ENCODE data around the gene PSMG4.

PSMG4 gene

DNA sequence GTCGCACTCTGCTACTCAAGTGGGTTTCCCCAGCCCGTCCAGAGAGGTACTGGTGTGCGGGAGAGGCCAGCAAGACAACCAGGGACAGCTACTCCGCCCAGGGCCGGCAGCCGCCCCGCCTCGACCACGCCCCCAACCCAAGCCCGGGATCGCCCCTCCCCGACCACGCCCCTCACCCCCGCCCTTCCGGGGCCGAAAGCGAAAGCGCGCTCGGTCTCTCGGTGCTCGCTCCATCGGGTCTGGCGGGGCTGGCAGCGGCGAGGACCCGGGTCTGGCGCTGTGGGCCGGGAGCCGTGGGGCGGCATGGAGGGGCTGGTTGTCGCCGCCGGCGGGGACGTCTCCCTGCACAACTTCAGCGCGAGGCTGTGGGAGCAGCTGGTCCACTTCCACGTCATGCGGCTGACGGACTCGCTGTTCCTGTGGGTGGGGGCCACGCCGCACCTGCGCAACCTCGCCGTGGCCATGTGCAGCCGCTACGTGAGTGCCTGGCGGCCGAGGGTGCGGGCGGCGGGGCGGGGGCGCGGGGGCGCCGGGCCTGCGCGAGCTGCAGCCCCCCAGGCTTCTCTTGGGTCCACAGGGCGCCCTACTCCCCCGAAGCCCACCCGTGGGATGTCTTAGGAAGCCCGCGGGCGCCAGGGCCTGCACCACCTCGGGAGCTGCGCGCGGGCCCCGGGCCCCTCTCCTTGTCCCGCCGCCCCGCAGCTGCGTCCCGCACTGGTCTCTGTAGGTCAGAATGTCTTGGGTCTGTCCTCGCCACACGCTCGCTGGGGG is at the start of gene PSMG4:
Gene PSMG4, plus strand, starts transcription at position 228 of the 771 bp plus-strand sequence. Its CDS starts 76 bp downstream, at position 304.
- DNase-seq: peak; percentile 35

- peak; percentile 13 for DNase-seq
Observed at GRCh38 chr6:3209114-3210023, 49.4 kb upstream of the PSMG4 start.

- no peak for DNase-seq
Observed at GRCh38 chr6:3210024-3210610, 48.6 kb upstream of the PSMG4 start.

- no peak for DNase-seq
Observed at GRCh38 chr6:3211681-3212080, 47.1 kb upstream of the PSMG4 start.

DNA sequence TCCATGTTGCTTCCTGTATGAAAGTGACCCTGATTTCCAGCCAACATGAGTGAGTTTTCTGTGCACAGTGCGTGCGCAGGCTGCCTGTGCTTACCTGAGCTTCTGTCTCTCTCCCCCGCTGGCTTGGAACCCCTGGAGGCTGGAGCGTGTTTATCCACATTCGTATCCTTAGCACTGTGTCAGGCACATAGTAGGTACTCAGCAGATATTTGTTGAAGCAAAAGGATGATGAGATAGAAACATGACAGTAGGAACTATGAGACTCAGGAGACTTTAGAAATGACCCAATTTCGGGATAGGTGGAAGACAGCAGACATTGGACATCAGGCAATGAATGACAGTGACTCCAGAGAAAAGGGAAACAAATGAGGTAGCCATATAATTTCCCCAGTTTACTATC is 46.5 kb upstream of the PSMG4 start:
- DNase-seq: no peak

DNA sequence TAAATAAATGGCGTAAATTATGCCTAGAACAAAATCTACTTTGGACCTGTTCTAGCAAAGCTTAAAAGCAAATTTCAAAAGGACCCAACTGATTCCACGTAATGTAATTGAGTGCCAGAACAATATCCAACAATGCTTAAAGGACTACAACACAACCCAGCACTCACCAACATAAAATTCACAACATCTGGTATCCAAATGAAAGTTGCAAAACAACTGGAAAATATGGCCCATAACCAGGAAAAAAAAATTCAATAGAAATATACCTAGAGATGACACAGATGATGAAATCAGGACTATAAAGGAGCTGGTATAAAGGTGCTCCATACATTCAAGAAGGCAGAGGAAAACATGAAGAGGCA is 45.4 kb upstream of the PSMG4 start:
- DNase-seq: no peak

GRCh38 chr6:3214898-3215297 is 43.8 kb upstream of the PSMG4 start:
- DNase-seq: no peak

- no peak for DNase-seq
Observed at GRCh38 chr6:3217286-3217685, 41.5 kb upstream of the PSMG4 start.

- no peak for DNase-seq
Observed at GRCh38 chr6:3218266-3218665, 40.5 kb upstream of the PSMG4 start.

GRCh38 chr6:3220366-3220765 is 38.4 kb upstream of the PSMG4 start:
- no peak for DNase-seq

- no peak for DNase-seq
Observed at GRCh38 chr6:3221578-3221977, 37.2 kb upstream of the PSMG4 start.

DNA sequence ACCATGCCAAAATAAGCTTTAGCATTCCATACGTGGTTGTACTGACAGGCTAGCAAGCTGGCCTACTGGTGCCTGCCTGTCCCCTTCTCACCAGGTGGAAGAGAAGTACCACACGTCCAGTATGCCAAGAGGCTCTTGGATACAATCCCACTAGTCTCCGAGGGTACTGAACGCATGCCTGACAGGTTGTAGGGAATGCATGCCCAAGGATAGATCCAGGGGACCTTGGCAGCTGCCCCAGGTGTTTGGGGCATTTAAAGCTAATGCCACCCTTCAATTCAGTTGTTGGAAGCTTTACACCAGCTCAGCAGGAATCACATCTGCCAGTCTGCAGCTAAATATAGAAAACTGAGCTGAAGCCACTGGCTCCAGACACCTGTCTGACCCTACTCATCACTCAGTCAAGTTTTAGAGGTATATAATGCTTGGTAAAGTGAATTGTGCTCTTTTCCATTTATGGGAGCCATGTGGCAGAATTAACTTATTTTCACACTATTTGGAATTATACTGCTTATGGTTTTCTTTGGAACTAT is 36.2 kb upstream of the PSMG4 start:
- DNase-seq: peak; percentile 4

DNA sequence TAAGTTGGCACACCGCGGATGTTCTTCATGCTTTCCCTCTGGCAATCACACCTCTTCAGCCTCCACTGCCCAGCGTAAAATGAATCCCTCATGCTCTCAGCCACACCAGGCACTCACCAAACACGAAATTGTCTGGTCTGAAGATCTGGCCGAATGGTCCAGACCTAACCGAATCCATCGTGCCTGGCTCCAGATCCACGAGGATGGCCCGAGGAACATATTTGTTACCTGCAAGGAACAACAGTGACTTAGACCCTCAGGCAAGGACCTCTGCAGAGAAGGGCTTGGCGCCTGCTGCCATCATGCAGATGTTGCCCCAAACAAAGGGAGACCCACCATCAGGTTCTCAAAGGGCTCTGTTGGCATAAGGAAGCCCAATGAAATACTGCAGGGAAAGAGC is 32.7 kb upstream of the PSMG4 start:
- no peak for DNase-seq

GRCh38 chr6:3226481-3227362 is 32.0 kb upstream of the PSMG4 start:
- DNase-seq: peak; percentile 15

DNA sequence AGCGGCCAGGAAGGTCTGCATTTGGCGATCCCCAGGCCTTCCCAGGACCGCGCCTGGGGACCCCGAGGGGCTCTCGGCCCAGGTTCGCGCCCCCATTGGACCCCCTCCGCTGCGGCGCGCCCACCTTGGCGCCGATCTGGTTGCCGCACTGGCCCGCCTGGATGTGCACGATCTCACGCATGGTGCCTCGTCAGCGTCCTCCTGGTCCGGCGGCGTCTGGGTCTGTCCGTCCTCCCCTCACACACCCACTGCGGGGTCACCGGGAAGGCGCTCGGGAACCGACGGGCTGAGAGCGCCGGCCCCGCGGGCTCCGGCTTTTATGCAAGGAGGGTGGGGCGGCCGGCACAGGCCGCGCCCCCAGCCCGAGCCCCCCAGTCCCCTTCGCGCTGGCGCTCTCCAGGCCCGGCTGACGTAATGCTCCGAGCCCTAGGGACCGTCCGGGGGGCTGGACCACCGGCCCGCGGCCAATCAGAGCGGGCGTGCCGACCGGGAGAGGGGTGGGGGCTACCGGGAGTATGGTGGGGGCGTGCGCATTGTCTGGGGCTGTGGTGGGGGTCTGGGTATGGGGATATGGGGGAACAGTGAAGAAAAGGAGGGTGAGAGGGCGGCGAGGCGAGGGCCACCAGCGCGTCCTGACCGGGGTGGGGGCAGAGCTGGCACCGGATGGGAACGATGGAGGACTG is 31.2 kb upstream of the PSMG4 start, which contains the start of gene TUBB2B:
Gene TUBB2B, minus strand, starts transcription at position 291 of the 683 bp plus-strand sequence. Its CDS starts 110 bp downstream, at position 181.
- peak; percentile 77 for DNase-seq

DNA sequence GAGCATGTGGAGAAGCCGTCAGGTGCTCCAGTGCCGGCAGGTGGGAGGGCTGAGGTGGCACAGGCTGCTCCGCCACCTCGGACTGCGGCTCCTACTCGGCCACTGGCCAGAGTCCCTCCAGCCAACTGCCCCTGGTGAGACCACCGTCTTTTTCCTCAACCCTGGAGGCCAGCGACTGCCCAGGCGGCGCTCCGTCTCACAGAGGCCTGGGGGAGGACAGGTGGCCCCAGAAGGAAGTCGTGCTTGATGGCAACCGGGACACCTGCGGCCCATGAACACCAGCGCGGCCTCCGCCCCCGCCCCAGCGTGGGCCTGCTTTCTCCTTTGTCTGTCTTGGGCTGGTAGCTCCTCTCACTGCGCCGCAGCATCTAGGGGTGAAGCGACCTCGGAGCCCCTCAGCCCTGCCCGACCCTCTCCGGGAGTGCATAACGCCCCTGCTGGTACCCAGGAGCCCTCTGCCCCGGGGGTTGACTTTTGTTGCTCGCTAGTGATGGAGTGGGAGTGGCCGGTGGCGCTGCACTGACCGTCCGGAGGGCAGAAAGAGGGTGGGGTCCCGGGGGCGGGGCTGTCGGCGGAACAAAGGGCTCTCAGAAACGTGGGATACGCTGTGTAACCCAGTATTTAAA is 30.6 kb upstream of the PSMG4 start:
- peak; percentile 84 for DNase-seq

GRCh38 chr6:3228771-3229565 is 29.8 kb upstream of the PSMG4 start:
- DNase-seq: peak; percentile 70

- peak; percentile 35 for DNase-seq
Observed at GRCh38 chr6:3229566-3230178, 29.1 kb upstream of the PSMG4 start.

DNA sequence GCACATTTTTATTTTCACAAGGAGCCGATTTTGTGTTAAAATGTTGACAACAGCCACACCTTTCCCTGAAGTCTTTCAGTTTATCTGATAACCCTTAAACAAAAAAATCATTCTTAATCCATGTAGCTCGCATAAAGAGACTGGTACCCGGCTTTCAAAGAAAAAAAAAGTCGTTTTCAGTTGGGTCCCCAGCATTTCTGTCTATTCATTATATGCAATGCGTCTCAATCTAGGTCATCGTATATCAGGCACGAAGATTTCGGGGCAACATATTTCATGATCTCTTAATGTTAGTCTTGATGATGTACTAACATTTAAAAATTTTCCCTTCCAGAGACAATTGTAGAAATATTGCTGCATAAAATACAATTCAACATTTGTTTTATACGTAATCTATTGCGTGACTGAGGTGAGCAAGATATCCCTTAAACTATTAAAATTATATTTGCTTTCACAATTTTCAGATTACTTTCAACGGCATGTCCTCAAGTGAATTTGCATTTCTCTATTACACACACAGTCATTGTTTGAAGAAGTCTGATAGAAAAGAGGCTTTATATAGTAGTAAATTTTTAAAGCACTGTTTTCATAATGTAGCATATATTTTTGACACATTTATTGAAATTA is 28.4 kb upstream of the PSMG4 start:
- no peak for DNase-seq

All from NCI-H1694 treated with DMSO at 0.1 percent for 48 hours (cell line).